Endothelial cell of umbilical vein (primary cell): ENCODE measurements around the gene CACNA2D2. TPM values are rescaled to one million over a fixed set of nuclear protein-coding genes. Genes with fewer than 3 reads are reported as not detected.

ENCODE experiments used
- BruUV-seq: library from RNA; stranded (reverse); fragments of 400-500 nt; replicated peaks from 2 replicates; lab custom pipeline; 2021; lab: Mats Ljungman, UMichigan
- CTCF ChIA-PET: fragments of 300-600, 350-600 bp; sonication (Branson Sonifier 250); formaldehyde crosslinking; loops from one replicate; lab custom pipeline; 2021; ENCODE audit warnings: antibody characterized with exemption, inconsistent platforms; lab: Charles Lee
- POLR2A ChIA-PET: fragments of 300-600, 350-600 bp; sonication (Branson Sonifier 250); formaldehyde crosslinking; loops from one replicate; lab custom pipeline; 2021; ENCODE audit warnings: antibody characterized with exemption, inconsistent platforms; lab: Charles Lee
- DNase-seq: peaks from one replicate; pipeline ENCODE4 v3.0.0-alpha.2; 2011; ENCODE audit warnings: low read depth, low spot score
- FAIRE-seq: peaks from 2 replicates; lab custom pipeline; 2011; peaks lifted over from hg19 to GRCh38; lab: Jason Lieb, UNC
- H2AFZ ChIP-seq: 2 replicates; pipeline ENCODE4 v1.6.0; 2012; ENCODE audit warnings: low read depth, low read length, control low read depth, inconsistent platforms
- H3K27ac ChIP-seq: 2 replicates; pipeline ENCODE4 v1.5.1; 2011; ENCODE audit warnings: low read depth, mild to moderate bottlenecking, control low read depth, low read length, moderate library complexity; ENCODE audit not compliant: insufficient read depth
- H3K27me3 ChIP-seq, 2 experiments: 2 replicates each; pipeline versions ENCODE4 v1.6.0 to v1.6.1; 2011; ENCODE audit warnings: low read length in 2 of 2, mixed read lengths in 1 of 2; ENCODE audit not compliant: control insufficient read depth in 2 of 2, insufficient read depth in 2 of 2
- H3K36me3 ChIP-seq, 2 experiments: 2 replicates in 1 of 2; 3 replicates in 1 of 2; pipeline ENCODE4 v1.5.1; 2011; ENCODE audit warnings: low read length in 2 of 2, mild to moderate bottlenecking in 1 of 2, moderate library complexity in 1 of 2; ENCODE audit not compliant: control insufficient read depth in 2 of 2, insufficient read depth in 2 of 2; ENCODE audit errors: extremely low read depth in 1 of 2
- H3K4me1 ChIP-seq: 3 replicates; pipeline ENCODE4 v1.5.1; 2011; ENCODE audit warnings: mild to moderate bottlenecking, low read length; ENCODE audit not compliant: control insufficient read depth, insufficient read depth; ENCODE audit errors: extremely low read depth
- H3K4me2 ChIP-seq: 2 replicates; pipeline ENCODE4 v1.6.1; 2011; ENCODE audit warnings: low read length, control low read depth, mixed read lengths; ENCODE audit not compliant: insufficient read depth
- H3K4me3 ChIP-seq, 3 experiments: fragments of 200-600 bp in 1 of 3; sonication (generic), shearing (Covaris generic) in 1 of 3; replicated peaks in 1 of 3; 2 replicates each; pipeline ENCODE4 v1.5.1; 2011 to 2016; ENCODE audit warnings: control low read depth in 3 of 3, low read length in 3 of 3, mild to moderate bottlenecking in 2 of 3, inconsistent platforms in 1 of 3, low read depth in 1 of 3, moderate library complexity in 1 of 3; ENCODE audit not compliant: insufficient read depth in 1 of 3
- H3K79me2 ChIP-seq: 2 replicates; pipeline ENCODE4 v1.6.0; 2012; ENCODE audit warnings: low read length, inconsistent platforms; ENCODE audit not compliant: control insufficient read depth, insufficient read depth
- H3K9ac ChIP-seq: replicated peaks from 2 replicates; pipeline ENCODE3; 2011; ENCODE audit warnings: low read length, control low read depth; ENCODE audit not compliant: insufficient read depth; ENCODE audit errors: extremely low read depth
- H3K9me1 ChIP-seq: replicated peaks from 3 replicates; pipeline ENCODE4 v1.6.0; 2011; ENCODE audit warnings: mild to moderate bottlenecking, low read length; ENCODE audit not compliant: control insufficient read depth, insufficient read depth; ENCODE audit errors: extremely low read depth
- H3K9me3 ChIP-seq: replicated peaks from 2 replicates; pipeline ENCODE4 v1.5.1; 2012; ENCODE audit warnings: low read length, inconsistent platforms; ENCODE audit not compliant: control insufficient read depth, insufficient read depth
- H4K20me1 ChIP-seq: replicated peaks from 2 replicates; pipeline ENCODE3; 2011; ENCODE audit warnings: mild to moderate bottlenecking, low read length; ENCODE audit not compliant: control insufficient read depth, insufficient read depth; ENCODE audit errors: extremely low read depth
- CTCF ChIP-seq, 2 donors: IDR thresholded peaks; 1 replicate in 1 of 2; 2 replicates in 1 of 2; pipeline ENCODE4 v1.5.1; 2011; ENCODE audit warnings: low read length in 2 of 2, mild to moderate bottlenecking in 2 of 2, moderate library complexity in 2 of 2, control low read depth in 1 of 2, inconsistent platforms in 1 of 2, low read depth in 1 of 2; ENCODE audit not compliant: insufficient read depth in 1 of 2; ENCODE audit errors: extremely low read depth in 1 of 2
- EZH2 ChIP-seq: IDR thresholded peaks from 2 replicates; pipeline ENCODE4 v1.6.1; 2012; ENCODE audit warnings: borderline replicate concordance, low read depth, mild to moderate bottlenecking, moderate library complexity, low read length, inconsistent platforms; ENCODE audit not compliant: severe bottlenecking
- FOS ChIP-seq: IDR thresholded peaks from 2 replicates; pipeline ENCODE4 v1.6.1; 2011; ENCODE audit warnings: mild to moderate bottlenecking, low read length, moderate library complexity, borderline replicate concordance; ENCODE audit not compliant: insufficient read depth
- GATA2 ChIP-seq: IDR thresholded peaks from 2 replicates; pipeline ENCODE4 v1.7.0; 2011; ENCODE audit warnings: low read depth, mild to moderate bottlenecking, moderate library complexity, mixed read lengths, low read length; ENCODE audit not compliant: insufficient read length, insufficient read depth
- JUN ChIP-seq: IDR thresholded peaks from 2 replicates; pipeline ENCODE4 v1.6.1; 2011; ENCODE audit warnings: borderline replicate concordance, low read depth; ENCODE audit not compliant: insufficient read length, insufficient read depth
- MYC ChIP-seq: IDR thresholded peaks from one replicate; pipeline ENCODE4 v1.6.1; 2011; ENCODE audit warnings: mild to moderate bottlenecking, low read depth, low read length
- POLR2A ChIP-seq: IDR thresholded peaks from 2 replicates; pipeline ENCODE4 v1.6.1; 2012; ENCODE audit warnings: low read depth, mild to moderate bottlenecking, control low read depth, low read length
- POLR2AphosphoS5 ChIP-seq: IDR thresholded peaks from 2 replicates; pipeline ENCODE4 v1.6.1; 2012; ENCODE audit warnings: low read depth, mild to moderate bottlenecking, control low read depth, low read length, moderate library complexity; ENCODE audit not compliant: insufficient read depth
- dilution Hi-C: fragments of 300-500 bp; cut with MboI; formaldehyde crosslinking; loops from one replicate; pipeline ENCODE4 v1.15.0; 2019; ENCODE audit warnings: low sequenced_read_pairs; ENCODE audit not compliant: extremely low pct_ligation_motif_present
- intact Hi-C: fragments of 100-400 bp; cut with micrococcal nuclease; formaldehyde crosslinking; loops from one replicate; pipeline ENCODE4 v1.10.0; 2022
- polyA plus RNA-seq, 4 experiments: library from polyadenylated mRNA; depleted of rRNA in 3 of 4; stranded (reverse) in 3 of 4; unstranded in 1 of 4; fragments of >200 nt; gene quantifications; 2 replicates each; pipeline versions ENCODE4 v1.2.1 to v1.2.3, GENCODE V29; 2011 to 2012; ENCODE audit warnings: missing spikeins in 1 of 4
- total RNA-seq: library from RNA; stranded (reverse); gene quantifications from 2 replicates; pipeline ENCODE4 v1.2.3, GENCODE V29; 2021
- TF ChIP-seq, protein P1 (sequence below): IDR thresholded peaks from 2 replicates; pipeline ENCODE4 v1.6.1; 2011; ENCODE audit not compliant: insufficient read depth, insufficient read length

CACNA2D2 gene
- total and polyA plus RNA-seq, 2 donors (not counting 3 experiments of a cell fraction or from before 2014, with no cell fraction given): 0.15 TPM; not detected in 1

- Histone ChIP-seq H4K20me1 (no peaks in the 10 kb centered on the region), H3K9me1 (no peaks in the 10 kb centered on the region), H3K4me3 (no peak overlapping the region), H3K27ac (no peak overlapping the region), H3K36me3 (no peaks in the 10 kb centered on the region), H2AFZ (no peak overlapping the region), H3K79me2 (no peaks in the 10 kb centered on the region), H3K9me3 (no peaks in the 10 kb centered on the region), H3K27me3 (peaks cover 3 to 5% of the 10 kb centered on the region in 2 experiments), H3K4me2 (no peak overlapping the region), H3K9ac (no peak overlapping the region), H3K4me1 (peaks cover 4% of the 10 kb centered on the region)
- TF ChIP-seq MYC (no peak), CTCF (IDR thresholded peaks at IDR 0.05; ENCODE audit: extremely low read depth in 1 of 2, insufficient read depth in 1 of 2, low read depth in 1 of 2, low read length in 2 of 2) (no peak), GATA2 (no peak), POLR2AphosphoS5 (no peak), EZH2 (no peak), JUN (no peak), POLR2A (no peak), FOS (no peak)
- TF ChIP-seq, protein P1, sequence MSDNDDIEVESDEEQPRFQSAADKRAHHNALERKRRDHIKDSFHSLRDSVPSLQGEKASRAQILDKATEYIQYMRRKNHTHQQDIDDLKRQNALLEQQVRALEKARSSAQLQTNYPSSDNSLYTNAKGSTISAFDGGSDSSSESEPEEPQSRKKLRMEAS: no peak
- dilution Hi-C loops: no loop called here
- no TSS peak for BruUV-seq
- DNase-seq (no peak), FAIRE-seq (no peak)
- intact Hi-C loops: no loop called here
- POLR2A ChIA-PET: no interaction called here
- CTCF ChIA-PET: interaction anchor here (1.2 kb wide), 2 partner anchors 9 to 17 kb away, joined by 3 read pairs; no protein-coding TSS in a partner anchor
Observed at GRCh38 chr3:50365842-50366220, 137.6 kb downstream of the CACNA2D2 start.
